ENCODE results near the gene ADCY5.

ADCY5 gene

DNA sequence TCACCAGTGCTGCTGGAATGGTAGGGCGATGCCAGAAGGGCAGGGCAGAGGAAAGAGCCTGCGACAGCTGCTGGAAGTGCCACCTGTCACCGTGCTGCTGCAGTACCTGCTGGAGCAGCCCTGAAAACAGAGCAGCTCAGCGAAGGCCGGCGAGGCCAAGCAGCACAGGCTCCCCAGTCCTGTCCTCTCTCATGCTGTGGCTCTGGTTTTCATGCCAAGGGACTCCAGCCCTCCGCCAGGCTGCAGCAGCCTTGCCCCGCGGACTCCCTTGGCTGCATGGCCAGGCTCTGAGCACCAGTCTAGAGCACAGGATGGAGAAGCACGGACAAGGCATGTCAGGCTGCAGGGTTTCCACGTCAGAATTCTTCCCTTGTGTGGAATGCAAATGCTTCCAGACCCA, 43.9 kb downstream of the ADCY5 start:
- FAIRE-seq, result no peak

DNA sequence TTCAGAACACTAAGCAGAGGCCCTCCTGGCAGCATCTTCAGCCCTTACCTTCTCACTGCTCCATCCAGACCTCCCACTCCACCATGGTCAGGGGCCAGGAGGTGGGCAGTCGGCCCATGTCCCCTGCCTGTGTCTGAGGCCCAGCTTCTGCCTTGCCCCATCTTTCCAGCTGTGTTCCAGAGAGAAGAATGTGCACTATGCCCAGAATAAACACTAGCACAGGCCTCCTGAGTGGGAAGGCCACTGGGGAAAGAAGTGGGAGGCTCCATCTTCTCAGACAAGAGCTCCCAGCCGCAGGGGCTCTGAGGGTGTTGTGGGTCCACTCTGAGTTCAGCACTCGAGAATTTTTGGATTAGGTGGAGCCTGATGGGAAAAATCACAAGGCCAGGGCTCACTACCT, 44.5 kb downstream of the ADCY5 start:
- FAIRE-seq, result no peak

DNA sequence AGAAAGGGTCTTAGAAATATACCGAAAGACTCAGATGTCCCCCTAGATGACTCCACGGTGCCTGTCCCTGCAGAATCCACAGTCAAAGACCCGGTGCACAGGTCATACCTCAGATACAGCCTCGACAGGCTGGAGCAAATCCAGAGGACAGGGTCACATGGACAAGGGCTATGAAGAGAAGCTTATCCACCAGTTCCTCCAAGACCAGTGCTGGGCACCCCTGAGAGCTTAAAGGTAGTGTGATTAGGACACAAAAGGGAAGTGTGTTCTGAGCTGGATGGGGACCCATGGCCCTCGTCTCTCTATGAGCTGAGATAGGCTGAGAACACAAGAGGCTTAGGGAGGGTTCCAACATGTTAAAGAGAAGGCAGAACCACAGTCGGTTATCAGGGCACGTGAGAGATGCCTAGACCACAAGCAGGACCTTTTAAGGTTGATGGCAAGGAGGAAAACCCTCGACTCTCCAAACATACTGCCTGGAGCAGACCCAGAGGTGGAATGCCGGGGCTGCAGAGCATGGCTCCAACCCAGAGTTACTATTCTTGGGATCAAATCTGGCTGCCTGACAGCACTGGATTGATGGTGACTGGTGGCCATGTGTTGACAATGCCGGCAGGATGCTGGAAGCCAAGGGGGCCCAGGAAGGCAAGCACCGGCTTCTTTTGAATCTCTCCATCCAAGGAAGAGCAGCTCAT, 46.9 kb downstream of the ADCY5 start:
- no peak for FAIRE-seq

DNA sequence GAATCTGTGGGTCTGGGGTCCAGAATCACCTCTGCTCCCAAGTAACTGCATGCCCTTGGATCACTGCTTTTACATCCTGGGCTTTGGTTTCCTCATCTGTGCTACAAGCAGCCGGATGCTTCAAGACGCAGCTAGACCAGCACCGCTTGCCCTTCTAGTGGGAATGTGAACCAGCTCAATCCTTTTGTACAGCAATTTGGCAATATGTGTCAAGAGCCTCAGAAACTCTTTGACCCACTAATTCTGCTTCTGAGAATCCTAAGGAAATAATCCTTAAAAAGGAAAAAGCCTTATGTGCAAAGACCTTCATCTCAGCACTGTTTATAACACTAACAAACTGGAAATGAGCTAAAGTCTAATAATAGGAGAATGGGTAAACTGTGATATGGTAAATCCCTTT, 48.7 kb downstream of the ADCY5 start:
- no peak for FAIRE-seq

DNA sequence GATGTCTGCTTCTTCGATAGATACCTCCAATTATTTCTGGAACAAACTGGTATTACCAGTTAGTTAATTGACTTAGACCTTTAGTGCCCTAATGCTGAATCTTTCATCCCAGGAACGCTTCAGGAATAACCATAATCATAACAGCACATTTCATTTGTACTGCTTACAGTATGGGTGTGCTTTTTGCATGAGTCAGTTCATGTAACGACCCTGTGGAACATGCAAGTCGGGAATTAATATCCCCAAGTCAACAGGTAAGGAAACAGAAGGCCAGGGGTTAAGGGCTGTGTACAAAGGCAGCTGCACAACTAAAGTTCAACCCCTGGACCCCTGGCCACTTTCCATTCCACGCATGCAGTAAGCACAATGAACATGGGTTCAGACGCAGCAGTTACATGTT, 49.2 kb downstream of the ADCY5 start:
- FAIRE-seq, result no peak

DNA sequence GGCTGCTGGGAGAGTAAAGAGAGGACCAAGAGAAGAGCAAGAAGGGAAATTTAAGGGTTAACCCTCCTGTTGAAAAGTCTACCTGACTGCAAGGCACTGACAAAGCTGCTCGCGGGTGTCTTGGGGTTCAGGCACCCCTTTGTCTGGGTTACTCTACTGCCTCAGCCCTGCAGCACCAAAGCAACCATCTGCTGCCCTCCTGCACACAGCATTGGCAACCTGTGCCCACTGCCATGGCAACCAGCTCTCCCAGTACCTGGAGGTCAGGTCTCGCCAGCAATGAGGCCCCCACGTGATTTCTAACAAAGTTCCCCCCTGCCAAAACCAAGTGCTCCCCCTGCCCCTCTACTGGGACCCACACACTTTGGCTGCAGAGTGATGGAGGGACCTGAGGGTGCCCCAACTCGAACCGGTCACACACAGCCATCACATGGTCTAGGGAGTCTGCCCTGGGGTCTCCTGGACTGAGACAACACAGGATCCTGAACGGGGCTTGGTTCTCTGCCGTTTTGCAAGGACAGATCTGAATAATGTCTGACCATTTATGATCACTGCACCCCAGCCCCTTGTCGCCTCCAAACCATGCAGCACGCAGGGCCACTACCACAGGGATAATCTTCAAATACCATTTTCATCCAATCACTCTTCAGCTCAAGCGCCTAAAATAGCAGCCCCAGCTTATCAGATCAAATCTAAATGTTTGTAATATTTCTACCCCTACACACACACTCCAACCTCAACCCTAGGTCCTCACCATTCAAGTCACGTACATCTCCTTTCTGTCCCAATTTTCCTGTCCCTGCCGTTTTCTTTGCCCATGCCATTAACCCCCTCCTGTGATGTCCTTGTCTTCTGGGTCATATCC, 50.7 kb downstream of the ADCY5 start:
- no peak for FAIRE-seq

DNA sequence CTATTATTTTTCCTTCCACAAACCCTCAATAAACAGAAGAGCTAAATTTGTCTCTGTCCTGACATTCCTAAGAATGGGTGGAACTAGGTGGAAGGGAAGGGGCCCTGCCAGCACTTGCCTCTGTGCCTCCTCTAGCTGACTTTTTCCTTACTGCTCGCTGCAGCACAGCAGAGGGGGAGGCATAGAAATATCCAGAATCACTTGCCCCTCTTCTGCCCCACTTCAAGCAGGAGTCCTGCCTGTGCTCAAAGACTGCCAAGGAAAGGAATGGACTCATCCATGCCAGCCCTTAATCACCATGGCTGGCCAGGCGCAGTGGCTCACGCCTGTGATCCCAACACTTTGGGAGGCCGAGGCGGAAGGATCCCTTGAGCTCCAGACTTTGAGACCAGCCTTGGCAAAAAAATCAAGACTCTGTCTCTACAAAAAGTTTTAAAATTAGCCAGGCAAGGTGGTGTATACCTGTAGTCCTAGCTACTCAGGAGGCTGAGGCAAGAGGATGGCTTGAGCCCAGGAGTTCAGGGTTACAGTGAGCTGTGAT, 51.8 kb downstream of the ADCY5 start:
- no peak for FAIRE-seq

DNA sequence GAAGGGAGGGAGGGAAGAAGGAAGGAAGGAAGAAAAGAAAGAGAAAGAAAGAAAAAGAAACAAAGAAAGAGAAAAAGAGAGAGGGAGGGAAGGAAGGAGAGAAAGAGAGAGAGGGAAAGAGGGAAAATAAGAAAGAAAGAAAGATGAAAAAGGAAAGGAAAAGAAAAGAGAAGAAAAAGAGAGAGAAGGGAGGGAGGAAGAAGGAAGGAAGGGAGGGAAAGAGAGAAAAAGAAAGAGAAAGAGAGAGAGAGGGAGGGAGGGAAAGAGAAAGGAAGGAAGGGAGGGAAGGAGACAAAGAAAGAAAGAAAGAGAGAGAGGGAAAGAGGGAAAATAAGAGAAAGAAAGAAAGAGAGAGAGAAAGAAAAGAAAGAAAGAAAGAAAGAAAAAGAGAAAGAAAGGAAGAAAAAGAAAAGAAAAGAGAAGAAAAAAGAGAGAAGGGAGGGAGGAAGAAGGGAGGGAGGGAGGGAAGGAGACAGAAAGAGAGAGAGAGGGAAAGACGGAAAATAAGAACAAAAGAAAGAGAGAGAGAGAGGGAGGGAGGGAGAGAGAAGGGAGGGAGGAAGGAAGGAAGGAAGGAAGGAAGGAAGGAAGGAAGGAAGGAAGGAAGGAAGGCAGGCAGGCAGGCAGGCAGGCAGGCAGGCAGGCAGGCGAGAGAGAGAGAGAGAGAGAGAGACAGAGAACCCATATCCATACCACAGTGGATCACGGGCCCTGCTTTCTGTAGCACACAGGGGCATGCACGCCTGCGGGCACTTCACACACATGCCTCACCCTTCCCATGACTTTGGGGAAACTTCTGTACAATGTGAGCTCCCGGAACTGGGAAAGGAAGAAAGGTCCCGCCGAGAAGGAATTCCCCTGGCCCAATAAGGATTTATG, 52.5 kb downstream of the ADCY5 start:
- no peak for FAIRE-seq

DNA sequence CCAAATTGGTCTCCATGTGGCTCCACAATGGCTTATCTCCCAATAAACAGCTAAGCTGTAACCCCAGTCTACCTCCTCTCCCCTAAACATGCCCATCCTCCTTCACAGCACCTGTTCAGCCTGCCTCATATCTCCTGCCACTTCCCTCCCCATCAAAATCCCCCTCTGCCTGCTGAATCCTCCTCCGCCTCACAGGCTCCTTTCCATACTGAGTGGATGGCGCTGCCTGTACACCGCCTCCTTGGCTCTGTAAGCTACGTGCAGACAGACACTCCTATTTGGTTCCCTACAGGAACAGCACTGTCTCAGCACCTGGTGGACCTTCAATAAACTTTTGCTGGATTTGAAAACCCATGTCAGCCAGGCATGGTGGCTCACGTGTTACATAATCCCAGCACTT, 53.7 kb downstream of the ADCY5 start:
- FAIRE-seq, result no peak

DNA sequence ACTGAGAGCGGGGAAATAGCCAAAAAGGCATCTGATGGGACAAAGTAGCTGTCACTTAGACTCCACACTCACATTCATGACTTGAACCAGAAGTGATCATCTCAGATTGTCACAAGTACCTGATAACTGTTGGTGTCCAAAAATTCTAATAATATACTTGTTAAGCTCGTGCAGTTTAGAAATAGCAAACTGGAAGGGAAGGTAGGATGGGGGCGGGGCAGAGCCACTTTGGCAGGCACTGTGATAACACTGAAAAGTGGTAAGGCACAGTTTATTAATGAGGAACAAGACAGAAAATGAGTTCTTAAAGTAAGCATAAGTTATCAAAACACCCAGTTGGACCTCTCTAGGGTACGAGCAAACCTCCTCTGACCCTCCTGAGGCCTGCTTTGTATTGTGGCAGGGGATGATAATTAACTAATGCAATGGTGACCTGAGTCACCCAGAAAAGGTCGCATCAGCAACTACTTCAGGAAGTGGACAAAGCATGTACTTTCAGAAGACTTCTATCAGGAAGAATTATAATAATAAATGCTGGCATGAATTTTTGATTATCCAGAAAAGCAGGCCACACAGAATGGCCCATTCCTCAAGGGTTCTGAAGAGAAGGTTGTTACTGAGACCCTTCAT, 54.4 kb downstream of the ADCY5 start:
- no peak for FAIRE-seq

DNA sequence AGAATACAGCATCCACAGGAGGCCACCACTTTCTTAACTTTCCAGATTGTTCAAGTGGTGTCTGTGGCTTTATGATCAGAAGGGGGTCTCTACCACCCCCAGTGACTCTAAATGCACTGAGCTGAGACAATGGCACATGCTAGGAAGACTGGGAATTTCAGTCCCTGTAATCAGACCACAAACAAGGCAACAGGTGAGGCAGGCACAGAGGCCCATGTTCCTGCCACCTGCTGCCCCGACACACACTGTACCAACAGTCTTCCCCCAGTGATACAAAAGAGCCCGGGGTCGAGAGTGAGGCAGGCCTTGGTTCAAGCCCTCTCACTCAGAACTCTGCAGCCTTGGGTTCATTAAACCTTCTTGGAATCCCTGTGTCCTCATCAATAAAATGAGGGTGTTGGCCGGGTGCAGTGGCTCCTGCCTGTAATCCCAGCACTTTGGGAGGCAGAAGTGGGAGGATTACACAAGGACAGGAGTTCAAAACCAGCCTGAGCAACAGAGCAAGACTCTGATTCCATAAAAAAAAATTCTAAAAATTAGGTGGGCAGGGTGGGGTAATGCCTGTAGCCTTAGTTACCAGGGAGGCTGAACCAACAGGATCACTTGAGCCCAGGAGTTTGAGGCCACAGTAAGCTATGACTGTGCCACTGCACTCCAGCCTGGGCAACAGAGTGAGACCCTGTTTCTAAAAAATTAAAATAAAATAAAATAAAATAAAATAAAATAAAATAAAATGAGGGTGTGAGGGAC, 55.8 kb downstream of the ADCY5 start:
- no peak for FAIRE-seq

DNA sequence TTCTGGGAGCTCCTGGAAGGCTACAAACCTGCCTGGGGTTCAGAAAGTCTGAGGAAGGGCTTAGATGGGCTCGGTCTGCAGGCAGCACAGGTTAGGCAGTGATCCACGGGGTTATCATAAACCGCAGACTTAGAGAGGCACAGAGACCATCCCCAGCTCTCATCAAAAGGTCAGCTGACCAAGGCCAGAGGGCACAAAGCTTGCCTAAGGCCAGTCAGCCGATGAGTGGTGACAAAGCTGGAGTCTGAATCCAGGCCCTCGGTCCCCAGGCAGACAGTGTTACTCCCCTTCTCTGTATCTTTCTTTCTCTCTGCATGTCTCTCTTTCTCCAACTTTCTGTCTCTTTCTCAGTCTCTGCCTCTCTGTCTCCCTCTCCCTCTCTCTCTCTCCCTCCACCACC, 56.5 kb downstream of the ADCY5 start:
- no peak for FAIRE-seq

DNA sequence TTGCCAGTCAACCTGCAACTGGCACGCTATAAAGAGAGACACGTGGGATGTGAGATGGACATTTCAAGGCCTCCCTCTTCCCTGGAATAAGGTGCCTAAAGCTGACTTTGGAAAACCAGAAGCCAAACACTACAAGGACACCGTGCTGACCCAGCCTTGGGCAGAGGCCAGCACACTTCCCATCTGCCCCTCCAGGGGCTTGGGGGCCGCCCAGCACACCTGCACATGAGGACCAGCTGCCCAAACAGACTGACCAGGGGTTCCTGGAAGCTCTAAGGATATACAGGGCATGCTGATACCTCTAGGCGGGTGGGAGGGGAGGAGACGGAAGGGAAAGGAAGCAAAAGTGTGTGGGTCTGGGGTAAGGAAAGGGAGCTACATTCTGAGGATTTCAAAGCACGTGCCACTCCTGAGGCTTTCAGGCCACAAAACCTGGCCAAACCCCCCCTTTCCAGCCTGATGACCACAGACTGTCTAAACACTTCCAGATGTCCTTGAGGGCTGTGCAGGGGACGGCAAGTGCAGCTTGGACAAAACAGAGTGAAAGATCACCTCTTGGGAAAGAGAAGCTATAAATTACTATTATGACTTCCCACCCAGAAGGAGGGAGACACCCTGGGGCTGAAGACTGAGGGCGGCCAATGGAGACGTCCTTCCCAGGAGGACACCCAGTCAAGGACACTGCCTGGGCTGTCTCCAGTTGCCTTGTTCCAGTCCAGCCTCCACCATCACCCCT, 57.9 kb downstream of the ADCY5 start:
- no peak for FAIRE-seq

DNA sequence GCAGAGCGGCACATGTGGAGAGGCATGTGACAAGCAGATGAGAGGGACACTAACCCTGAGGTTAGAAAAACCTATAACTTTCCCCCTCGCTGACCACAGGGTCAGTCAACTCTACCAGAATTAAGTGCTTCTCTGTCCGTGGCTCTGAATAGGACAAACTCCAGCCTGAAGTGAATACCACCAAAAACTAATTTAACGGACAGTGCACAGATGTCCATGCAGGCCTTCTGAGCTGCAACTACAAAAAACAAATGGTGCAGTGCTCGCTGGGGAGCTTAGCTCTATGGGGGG, 59.3 kb downstream of the ADCY5 start:
- FAIRE-seq, result no peak

DNA sequence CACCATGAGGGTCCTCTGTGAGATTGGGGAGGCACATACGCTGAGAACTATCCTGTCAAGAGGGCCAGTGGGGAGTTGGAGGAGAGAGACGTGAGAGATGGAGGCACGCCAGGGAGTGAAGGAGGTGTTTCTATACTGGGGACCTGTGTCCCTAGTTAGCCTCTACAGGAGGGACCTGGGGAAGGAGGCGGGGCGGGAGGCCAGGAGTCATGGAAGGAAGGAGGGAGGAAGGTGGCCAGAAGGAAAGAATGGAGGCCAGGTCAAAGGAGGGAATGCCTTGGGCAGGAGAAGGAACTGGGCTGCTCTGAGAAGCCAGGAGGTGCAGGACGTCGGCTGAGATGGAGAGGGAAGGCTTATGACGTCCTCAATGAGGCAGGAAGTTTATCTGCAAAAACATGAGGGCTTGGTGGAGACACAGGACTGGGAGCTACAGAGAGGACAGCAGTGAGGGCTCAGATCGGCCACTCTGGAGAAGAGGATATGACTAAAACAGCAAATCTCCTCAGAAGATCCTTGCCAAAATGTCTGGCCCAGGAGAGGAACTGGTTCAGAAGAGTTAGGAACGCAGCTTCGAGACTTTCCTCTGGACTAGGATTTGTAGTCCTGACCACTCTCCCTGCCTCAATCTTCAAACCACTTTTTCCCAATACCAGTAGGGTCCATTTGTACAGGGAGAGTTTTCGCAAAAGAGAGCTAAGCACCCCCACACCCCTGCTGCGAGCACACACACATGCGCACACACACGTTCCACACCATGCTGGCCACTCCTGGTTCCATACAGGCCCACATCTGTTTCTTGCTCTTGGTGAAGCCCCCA, 59.9 kb downstream of the ADCY5 start:
- FAIRE-seq, result no peak

DNA sequence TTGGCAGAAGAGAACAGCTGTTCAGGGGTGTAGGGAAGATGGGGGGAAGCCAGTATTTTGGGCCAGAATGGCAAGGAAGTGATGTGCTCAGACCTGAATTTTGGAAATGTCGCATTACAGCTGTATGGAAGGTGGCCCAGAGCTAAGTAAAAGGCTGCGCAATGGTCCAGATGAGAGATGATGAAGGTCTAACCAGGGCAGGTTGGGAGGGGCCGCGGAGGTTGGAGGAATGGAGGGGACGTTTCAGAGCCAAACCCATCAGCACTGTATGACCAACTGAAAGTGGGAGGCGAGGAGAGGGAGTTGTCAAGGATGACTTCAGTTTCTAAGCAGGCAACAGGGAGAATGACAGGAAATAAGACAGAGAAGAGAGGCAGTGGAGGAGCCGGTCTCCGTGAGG, 60.8 kb downstream of the ADCY5 start:
- no peak for FAIRE-seq

DNA sequence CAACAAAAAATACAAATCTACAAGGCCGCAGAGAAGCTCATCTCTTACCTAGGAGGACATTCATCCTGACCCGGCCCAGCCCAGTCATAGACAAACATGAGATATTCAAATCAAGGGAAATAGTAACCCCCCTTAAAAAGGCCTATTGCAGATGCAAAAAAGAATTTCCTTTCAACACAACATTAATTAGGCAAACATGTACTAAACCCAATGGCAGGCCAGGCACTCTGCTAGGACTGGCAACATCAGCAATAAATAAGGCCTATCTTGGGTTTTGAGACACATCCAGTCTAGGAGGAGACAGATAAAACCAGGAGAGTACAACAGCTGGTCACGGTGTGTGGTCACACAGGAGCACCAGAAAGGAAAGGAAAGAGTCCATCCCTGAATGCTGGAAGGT, 61.4 kb downstream of the ADCY5 start:
- FAIRE-seq, result no peak

DNA sequence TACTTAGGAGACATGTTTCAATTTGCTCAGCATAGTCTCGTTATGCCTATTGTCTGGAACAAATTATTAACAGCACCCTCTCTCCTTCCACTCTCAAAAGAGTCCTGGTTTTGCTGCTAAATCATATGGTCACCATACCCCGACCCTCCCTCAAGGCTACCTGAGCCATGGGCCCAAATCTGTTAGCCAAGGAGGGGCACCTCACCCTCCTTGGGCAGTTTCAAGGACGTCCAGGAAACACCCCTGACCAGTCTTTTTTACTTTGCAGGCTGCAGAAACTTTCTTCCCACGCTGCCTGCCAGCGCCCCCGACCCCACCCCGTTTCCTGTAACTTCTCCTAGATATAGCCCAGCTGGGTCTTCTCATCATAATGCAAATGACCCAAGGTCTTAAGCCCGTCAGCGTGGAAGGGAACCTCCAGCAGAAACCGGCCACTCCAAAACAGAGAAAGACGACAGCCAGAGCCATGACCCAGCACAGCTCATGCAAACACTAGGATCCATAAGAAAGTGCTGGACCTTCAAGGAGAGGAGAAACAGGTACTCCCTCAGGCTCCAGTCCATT, 62.3 kb downstream of the ADCY5 start:
- FAIRE-seq, result no peak

DNA sequence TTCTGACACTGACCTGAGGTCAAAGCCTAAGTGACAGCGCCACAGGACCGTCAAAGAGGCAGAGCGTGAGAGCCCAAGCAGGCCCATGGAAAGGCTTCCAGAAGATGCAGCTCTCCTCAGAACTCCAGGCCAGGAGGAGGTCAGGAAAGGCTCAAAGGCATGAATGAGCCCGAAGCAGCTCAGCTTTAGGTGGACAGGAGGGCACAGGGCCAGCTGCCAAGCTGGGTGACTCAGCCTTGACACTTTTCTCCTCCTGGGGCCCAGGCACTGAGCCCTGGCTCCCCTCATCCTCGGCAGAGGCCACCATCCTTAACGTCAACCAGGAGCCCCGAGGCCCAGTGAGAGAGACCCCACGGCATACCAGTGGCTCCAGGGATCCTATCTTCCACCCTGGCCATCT, 62.9 kb downstream of the ADCY5 start:
- FAIRE-seq, result no peak

DNA sequence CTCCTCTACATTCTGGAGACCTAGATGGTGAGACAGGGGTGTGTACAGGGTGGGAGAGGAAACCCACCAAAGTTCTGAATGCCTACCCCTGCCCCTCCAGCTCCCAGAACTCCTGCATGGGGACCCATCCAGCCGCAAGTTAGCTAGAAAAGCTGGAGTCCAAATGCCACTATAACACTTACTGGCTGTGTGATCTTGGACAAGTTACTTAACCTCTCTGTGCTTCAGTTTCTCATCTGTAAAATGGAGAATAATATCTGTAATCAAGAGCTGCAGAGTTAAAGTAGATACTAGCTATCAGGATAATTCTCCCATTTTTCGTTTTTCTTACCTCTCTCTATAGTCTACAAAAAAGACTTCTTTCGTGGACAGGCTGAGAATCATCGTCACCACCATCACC, 63.4 kb downstream of the ADCY5 start:
- FAIRE-seq, result no peak
